ENCODE measurements around the gene MACROD2. TPM values are rescaled to one million over a fixed set of nuclear protein-coding genes. Genes with fewer than 3 reads are reported as not detected.

The MACROD2 gene
- total RNA-seq, 2 donors from 2014 or later: 0.94 to 10.4 TPM

GRCh38 chr20:15241681-15242080 is 1246.4 kb downstream of the MACROD2 start:
- no peaks in the 10 kb centered on the region for H3K4me1 ChIP-seq
- H3K9me3 ChIP-seq: no peaks in the 10 kb centered on the region
- H3K4me3 ChIP-seq: no peak overlapping the region
- no peak for DNase-seq (ENCODE audit: low spot score)
- no peaks in the 10 kb centered on the region for H3K27me3 ChIP-seq
- H3K27ac ChIP-seq: no peak overlapping the region
- H3K36me3 ChIP-seq: no peaks in the 10 kb centered on the region
- no peak for TF ChIP-seq CTCF (IDR thresholded peaks at IDR 0.05)

GRCh38 chr20:15242773-15243172 is 1247.5 kb downstream of the MACROD2 start:
- no peak overlapping the region for H3K27ac ChIP-seq
- no peak for DNase-seq (ENCODE audit: low spot score)
- no peaks in the 10 kb centered on the region for H3K36me3 ChIP-seq
- no peak overlapping the region for H3K4me3 ChIP-seq
- no peaks in the 10 kb centered on the region for H3K9me3 ChIP-seq
- H3K4me1 ChIP-seq: no peaks in the 10 kb centered on the region
- TF ChIP-seq CTCF (IDR thresholded peaks at IDR 0.05): no peak
- no peaks in the 10 kb centered on the region for H3K27me3 ChIP-seq

- no peak overlapping the region for H3K4me3 ChIP-seq
- no peak overlapping the region for H3K27ac ChIP-seq
- no peaks in the 10 kb centered on the region for H3K36me3 ChIP-seq
- DNase-seq (ENCODE audit: low spot score): no peak
- no peaks in the 10 kb centered on the region for H3K9me3 ChIP-seq
- H3K4me1 ChIP-seq: no peaks in the 10 kb centered on the region
- no peaks in the 10 kb centered on the region for H3K27me3 ChIP-seq
- no peak for TF ChIP-seq CTCF (IDR thresholded peaks at IDR 0.05)
Measured at GRCh38 chr20:15245896-15246295, 1250.6 kb downstream of the MACROD2 start.

GRCh38 chr20:15248618-15249395 is 1253.5 kb downstream of the MACROD2 start:
- TF ChIP-seq CTCF (IDR thresholded peaks at IDR 0.05): no peak
- Histone ChIP-seq H3K9me3 (no peaks in the 10 kb centered on the region), H3K36me3 (no peaks in the 10 kb centered on the region), H3K27me3 (no peaks in the 10 kb centered on the region), H3K4me1 (no peaks in the 10 kb centered on the region), H3K4me3 (no peak overlapping the region), H3K27ac (no peak overlapping the region)
- no peak for DNase-seq (ENCODE audit: low spot score)

- Histone ChIP-seq H3K27me3 (no peaks in the 10 kb centered on the region), H3K4me3 (no peak overlapping the region), H3K36me3 (no peaks in the 10 kb centered on the region), H3K9me3 (no peaks in the 10 kb centered on the region), H3K27ac (no peak overlapping the region), H3K4me1 (no peaks in the 10 kb centered on the region)
- no peak for TF ChIP-seq CTCF (IDR thresholded peaks at IDR 0.05)
- DNase-seq (ENCODE audit: low spot score): no peak
Measured at GRCh38 chr20:15251171-15251570, 1255.9 kb downstream of the MACROD2 start.

GRCh38 chr20:15252304-15252703 is 1257.0 kb downstream of the MACROD2 start:
- DNase-seq (ENCODE audit: low spot score): no peak
- no peak overlapping the region for H3K27ac ChIP-seq
- no peaks in the 10 kb centered on the region for H3K4me1 ChIP-seq
- no peak overlapping the region for H3K4me3 ChIP-seq
- TF ChIP-seq CTCF (IDR thresholded peaks at IDR 0.05): no peak
- H3K9me3 ChIP-seq: no peaks in the 10 kb centered on the region
- H3K27me3 ChIP-seq: no peaks in the 10 kb centered on the region
- H3K36me3 ChIP-seq: no peaks in the 10 kb centered on the region

Measured in right atrium auricular region (tissue), 2 donors.